Stimulated activated CD4-positive, alpha-beta T cell treated with anti-CD3 and anti-CD28 coated beads, Interleukin-2, amount 100 ng/mL, for 24 hours (primary cell): ENCODE measurements around the gene SDK1.
"Not testable (repeated sequence)": the region's sequence is repeated elsewhere in the genome, so short reads cannot be mapped to it uniquely, and the experiment has no call there.

Experiments
- DNase-seq, 2 donors: peaks; one replicate each; pipeline ENCODE4 v3.0.0-alpha.2; 2020

The SDK1 gene

DNA sequence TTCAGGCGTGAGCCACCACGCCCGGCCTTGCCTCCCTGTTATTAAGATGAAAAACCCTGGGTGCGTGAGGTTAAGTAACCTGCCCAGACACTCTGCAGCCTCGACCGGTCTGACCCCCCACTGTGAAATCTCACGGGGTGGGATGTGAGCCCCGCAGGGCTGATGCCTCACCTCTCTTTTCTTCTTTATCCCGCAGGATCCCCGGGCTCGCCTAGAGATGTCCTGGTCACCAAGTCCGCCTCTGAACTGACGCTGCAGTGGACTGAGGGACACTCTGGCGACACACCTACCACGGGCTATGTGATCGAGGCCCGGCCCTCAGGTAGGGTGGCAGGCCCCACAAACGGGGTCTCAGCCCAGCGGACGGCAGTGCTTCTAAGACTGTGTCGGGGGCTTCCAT is 920.0 kb downstream of the SDK1 start:
- DNase-seq, result no peak

- no peak for DNase-seq
Measured at GRCh38 chr7:4222676-4223075, 921.6 kb downstream of the SDK1 start.

DNA sequence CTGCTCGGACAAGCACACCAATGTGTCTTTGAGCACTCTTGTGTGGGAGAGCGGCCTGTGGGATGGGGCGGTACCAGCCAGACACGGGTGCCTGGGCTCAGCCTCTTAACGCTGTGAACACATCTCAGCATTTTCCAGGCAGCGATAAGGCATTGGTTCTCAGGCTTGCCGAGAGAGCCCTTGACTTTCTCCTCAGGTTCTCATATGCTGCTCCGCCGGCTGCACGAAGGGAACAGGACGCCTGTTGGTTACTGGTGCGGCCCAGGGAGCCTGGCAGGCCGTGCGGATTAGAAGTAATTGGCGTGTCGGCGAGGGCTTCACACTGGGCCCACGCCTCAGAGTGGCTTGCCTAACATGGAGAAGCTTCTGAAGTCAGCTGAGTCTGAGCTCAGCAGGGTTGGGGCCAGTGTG is 924.3 kb downstream of the SDK1 start:
- DNase-seq, result no peak

- no peak for DNase-seq
Measured at GRCh38 chr7:4225881-4226523, 925.0 kb downstream of the SDK1 start.

DNA sequence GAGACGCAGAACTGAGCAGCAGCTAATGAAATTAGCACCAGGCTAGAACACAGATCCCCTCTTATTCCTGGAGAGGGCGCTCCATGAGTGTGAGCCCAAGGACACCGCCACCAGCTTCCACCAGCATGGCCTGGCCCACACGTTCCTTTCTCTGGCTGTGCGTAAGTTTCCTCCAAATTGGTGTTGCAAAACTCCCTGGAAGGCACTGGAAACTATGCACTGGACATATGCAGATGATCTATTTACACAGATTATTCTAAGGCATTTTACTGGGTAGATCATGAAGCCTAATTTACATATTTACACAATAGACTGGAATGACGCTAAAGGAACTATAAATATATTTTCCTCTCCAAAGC is 925.5 kb downstream of the SDK1 start:
- no peak for DNase-seq

DNA sequence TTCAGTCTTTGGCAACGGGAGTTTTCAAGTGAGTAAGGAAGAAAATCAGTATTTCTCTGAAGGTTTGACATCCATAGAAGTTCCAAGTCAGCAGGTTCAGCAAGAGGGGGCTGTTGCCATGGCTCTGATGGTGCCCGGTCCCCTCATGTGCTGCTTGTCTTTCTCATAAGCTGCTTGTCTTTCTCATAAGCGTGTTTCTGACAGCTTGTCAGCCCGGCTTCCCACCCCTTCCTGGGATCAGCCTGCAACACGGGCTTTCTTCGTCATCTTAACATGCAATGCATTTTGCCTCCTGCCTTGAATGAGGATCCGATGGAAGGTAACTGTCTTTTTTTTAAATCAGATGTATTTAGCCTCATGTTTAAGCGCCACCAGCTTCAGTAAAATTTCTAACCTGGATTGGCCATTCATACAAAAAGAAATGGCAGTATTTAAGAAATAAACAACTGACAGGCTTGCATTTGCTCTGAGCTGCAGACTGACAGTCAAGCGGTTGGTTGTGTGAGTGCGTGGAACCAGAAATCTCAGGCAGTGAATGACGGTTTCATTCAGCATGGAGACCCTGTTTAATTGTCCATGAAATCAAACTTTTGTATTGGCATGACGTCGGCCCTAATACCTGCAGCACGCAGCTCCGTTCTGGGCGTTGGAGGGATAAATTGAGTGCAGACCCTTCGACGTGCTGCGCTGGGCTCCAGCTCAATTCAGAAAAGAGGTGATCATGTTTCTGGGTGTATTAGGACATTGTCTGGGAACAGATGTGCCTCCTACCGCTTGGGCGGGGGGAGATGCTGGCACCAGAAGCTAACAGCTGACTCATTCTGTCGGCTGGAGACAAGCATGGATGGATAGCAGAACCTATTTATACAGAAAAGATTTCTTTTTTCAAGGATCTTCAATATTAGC is 926.3 kb downstream of the SDK1 start:
- DNase-seq, result no peak

DNA sequence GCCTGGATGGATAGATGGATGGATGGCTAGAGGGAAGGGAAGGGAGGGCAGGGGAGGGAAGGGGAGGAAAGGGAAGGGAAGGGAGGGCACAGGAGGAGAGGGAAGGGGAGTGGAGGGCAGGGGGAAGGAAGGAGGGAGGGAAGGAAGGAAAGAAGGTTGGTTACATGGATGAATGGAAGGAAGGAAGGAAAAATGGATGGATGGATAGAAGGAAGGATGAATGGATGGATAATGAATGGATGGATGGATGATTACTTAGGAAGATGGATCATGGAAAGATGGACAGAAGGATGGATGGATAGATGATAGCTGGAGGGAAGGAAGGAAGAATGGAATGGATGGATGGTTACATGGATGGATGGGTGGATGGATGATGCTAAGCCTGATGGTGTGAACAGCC is 929.3 kb downstream of the SDK1 start:
- DNase-seq, result no peak

DNA sequence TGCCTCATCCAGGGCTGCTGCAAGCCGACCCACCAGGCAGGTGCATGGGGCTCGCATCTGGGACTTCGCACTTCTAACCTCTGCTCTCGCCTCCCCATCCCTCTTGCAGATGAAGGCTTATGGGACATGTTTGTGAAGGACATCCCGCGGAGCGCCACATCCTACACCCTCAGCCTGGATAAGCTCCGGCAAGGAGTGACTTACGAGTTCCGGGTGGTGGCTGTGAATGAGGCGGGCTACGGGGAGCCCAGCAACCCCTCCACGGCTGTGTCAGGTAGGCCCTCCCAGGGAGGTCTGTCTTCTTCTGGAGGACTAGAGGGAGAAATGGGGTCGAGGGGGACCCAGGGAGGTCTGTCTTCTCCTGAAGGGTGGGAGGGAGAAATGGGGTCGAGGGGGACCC is 932.1 kb downstream of the SDK1 start:
- DNase-seq, result no peak

GRCh38 chr7:4233621-4234497 is 932.8 kb downstream of the SDK1 start:
- no peak for DNase-seq

DNA sequence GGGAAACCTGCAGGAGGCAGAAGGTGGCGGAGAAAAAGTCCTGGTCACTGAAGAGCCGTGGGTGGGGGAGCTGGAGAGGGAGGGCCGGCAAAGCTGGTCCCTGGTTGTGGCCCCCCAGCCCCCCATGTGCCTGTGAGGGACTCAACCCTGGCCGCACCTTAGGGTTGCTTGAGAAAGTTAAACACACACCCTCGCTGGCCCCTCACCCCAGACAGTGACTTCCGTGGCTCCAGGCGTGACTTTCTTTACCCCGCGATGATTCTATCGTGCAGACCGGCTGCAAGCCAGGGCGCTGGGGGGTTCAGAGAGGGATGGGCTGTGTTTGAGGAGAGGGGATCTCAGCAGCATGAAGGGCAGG is 933.4 kb downstream of the SDK1 start:
- DNase-seq, result no peak

DNA sequence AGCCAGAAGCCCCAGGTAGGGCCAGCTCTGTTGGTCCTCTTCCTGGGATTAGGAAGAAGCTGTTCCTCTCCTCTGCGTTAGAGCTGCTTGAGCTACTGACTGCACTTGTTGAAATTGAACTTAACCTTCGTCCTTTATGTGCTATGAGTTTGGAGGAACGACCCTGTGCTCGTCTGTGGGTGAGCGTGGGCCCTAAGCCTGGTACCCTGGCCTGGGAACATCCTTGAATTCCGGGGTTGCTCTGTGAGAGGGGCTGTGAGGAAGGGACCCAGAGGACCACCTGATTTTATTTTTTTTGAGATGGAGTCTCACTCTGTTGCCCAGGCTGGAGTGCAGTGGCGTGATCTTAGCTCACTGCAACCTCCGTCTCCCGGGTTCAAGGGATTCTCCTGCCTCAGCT is 933.8 kb downstream of the SDK1 start:
- no peak for DNase-seq

GRCh38 chr7:4235596-4235995 is 934.5 kb downstream of the SDK1 start:
- no peak for DNase-seq

GRCh38 chr7:4236389-4236788 is 935.3 kb downstream of the SDK1 start:
- no peak for DNase-seq

DNA sequence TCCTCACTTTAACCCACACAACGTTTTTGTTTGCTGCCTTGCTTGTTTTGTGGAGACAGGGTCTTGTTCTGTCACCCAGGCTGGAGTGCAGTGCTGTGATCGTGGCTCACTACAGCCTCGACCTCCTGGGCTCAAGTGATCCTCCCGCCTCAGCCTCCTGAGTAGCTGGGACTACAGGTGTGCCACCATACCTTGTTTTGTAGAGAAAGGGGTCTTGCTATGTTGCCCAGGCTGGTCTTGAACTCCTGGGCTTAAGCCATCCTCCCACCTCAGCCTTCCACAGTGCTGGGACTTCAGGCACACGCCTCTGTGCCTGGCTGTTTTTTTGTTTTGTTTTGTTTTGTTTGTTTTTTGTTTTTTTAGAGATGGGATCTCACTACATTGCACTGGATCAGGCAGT is 935.8 kb downstream of the SDK1 start:
- not testable (repeated sequence) for DNase-seq

GRCh38 chr7:4237296-4238235 is 936.5 kb downstream of the SDK1 start:
- no peak for DNase-seq

DNA sequence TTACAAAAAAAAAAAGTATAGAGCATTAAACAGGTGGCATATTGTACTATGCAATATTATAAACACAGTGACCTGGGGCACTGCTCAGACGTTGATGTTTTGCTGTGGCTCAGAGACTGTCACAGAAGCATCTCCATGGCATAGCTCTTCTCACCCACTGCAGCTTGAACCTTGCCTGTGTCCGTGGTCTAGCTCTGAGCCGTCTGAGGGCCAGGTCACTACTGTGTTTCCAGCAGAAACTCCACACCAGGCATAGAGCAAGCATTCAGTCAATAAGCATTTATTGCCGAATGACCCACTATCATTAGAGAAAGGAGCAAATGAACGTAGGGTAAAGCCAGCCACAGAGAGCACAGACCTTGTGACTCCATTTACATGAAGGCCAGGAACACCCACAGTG is 937.8 kb downstream of the SDK1 start:
- DNase-seq, result no peak

GRCh38 chr7:4240042-4240441 is 939.0 kb downstream of the SDK1 start:
- DNase-seq, result no peak

DNA sequence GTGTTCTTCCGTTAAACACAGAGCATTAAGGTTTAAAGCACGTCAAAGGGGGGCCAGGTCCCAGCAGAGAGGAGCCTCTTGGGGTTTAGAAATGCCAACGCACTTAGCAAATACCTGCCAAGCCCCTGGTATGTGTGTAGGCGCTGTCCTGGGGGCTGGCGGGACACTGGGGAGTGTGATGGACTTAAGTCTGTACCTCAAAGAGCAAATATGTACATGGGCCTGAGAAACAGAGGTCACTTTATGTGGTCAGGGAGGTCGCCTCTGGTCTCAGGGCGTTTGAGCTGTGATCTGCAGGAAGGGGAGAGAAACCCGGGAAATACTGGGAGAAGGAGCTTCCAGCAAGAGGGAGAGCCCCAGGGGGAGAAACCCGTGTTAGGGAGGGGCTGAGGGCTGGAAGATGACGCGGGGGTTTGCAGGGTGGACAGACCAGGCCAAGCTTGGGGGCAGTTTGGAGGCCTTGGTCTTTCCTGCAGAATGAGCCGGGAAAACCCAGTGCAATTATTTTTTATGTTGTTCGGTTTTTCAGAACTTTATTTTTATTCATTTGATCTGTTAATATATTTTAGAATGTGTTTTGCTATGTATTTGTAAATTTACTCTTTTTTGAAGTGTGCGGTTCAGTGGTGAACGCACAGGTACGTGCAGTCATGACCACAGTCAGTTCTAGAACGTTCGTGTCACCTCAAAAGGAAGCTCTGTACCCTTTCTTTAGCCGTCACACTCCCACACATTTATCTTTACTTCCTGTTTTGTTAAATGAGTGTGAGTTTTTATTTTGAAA is 939.7 kb downstream of the SDK1 start:
- DNase-seq, result no peak

GRCh38 chr7:4241304-4241612 is 940.2 kb downstream of the SDK1 start:
- DNase-seq, result no peak

DNA sequence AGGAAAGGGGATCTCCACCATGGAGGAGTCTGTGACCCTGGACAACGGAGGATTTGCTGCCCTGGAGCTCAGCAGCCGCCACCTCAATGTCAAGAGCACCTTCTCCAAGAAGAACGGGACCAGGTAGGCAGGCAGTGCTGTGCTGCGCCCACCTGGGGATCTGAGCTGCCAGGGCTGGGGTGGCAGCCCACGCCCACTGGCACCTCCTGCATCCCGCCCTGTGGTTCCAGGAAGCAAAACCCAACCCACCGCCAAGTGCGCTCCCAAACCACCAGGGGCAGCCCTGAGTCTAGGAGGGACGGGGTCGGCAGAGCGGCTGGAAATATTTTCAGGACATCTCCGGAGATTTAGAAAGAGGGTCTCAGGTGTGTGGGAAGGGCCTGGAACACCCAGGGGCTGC is 940.7 kb downstream of the SDK1 start:
- DNase-seq, result no peak

GRCh38 chr7:4242706-4243105 is 941.7 kb downstream of the SDK1 start:
- DNase-seq, result no peak

DNA sequence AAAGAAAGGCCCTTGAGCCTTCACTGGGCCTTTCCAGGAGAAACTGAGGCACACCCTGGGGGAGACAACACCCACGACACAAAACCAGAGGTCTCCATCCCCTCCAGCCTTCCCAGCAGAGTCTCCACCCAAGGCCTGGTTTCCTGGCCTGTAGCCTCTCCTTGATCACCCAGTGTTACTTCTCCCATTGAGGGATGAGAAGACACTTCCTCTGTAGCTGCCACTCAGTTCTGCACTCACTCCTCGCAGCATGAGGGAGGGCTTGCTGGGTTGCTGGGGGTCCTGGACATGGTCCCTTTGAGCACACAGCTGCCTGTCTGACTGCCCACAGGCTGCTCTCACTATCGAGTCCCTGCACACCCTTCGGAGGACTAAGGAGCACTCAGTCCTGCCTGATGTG is 943.0 kb downstream of the SDK1 start:
- no peak for DNase-seq
